Activated CD4-positive, alpha-beta T cell treated with anti-CD3 and anti-CD28 coated beads for 24 hours (primary cell): ENCODE results near the gene SCAF8.

Source experiments
- DNase-seq, 2 donors: peaks; one replicate each; pipeline ENCODE4 v3.0.0-alpha.2; 2020; ENCODE audit warnings: low read depth in 2 of 2

The SCAF8 gene

GRCh38 chr6:154839546-154839945, 106.3 kb downstream of the SCAF8 start:
- no peak for DNase-seq

- no peak for DNase-seq
Observed at GRCh38 chr6:154840363-154840762, 107.1 kb downstream of the SCAF8 start.

GRCh38 chr6:154841109-154841508, 107.9 kb downstream of the SCAF8 start:
- DNase-seq: no peak

- no peak for DNase-seq
Observed at GRCh38 chr6:154842833-154843232, 109.6 kb downstream of the SCAF8 start.

- DNase-seq: no peak
Observed at GRCh38 chr6:154847318-154847717, 114.1 kb downstream of the SCAF8 start.

- no peak for DNase-seq
Observed at GRCh38 chr6:154848580-154848979, 115.4 kb downstream of the SCAF8 start.

GRCh38 chr6:154849475-154849874, 116.3 kb downstream of the SCAF8 start:
- no peak for DNase-seq

- no peak for DNase-seq
Observed at GRCh38 chr6:154852687-154853086, 119.5 kb downstream of the SCAF8 start.

- no peak for DNase-seq
Observed at GRCh38 chr6:154857529-154857928, 124.3 kb downstream of the SCAF8 start.

GRCh38 chr6:154861825-154862224, 128.6 kb downstream of the SCAF8 start:
- no peak for DNase-seq

- DNase-seq: no peak
Observed at GRCh38 chr6:154862536-154862935, 129.3 kb downstream of the SCAF8 start.

- DNase-seq: no peak
Observed at GRCh38 chr6:154864066-154864430, 130.8 kb downstream of the SCAF8 start.

- DNase-seq: no peak
Observed at GRCh38 chr6:154865291-154865690, 132.1 kb downstream of the SCAF8 start.

GRCh38 chr6:154868143-154868594, 135.0 kb downstream of the SCAF8 start:
- DNase-seq: no peak

- no peak for DNase-seq
Observed at GRCh38 chr6:154872542-154873114, 139.4 kb downstream of the SCAF8 start.

GRCh38 chr6:154873546-154873945, 140.3 kb downstream of the SCAF8 start:
- DNase-seq: no peak

- no peak for DNase-seq
Observed at GRCh38 chr6:154874773-154875592, 141.8 kb downstream of the SCAF8 start.

GRCh38 chr6:154876486-154877280, 143.5 kb downstream of the SCAF8 start:
- DNase-seq: no peak

- no peak for DNase-seq
Observed at GRCh38 chr6:154878871-154879491, 145.8 kb downstream of the SCAF8 start.

- DNase-seq: no peak
Observed at GRCh38 chr6:154882107-154882506, 148.9 kb downstream of the SCAF8 start.
